Body of pancreas (tissue), 4 donors: ENCODE results near the gene PFKL.

Experiments
- POLR2A ChIP-seq, 3 donors: fragments of 450-650 bp; IDR thresholded peaks; one replicate each; pipeline ENCODE4 v1.6.1; 2016; ENCODE audit warnings: antibody characterized with exemption in 3 of 3, mild to moderate bottlenecking in 2 of 3
- TF ChIP-seq, protein P1 (sequence below), 7 experiments: fragments of 450-650 bp in 4 of 7; fragments of 200-600 bp in 3 of 7; sonication (generic) in 3 of 7; IDR thresholded peaks; one replicate each; pipeline ENCODE4 v1.5.1; 2016 to 2019; ENCODE audit warnings: antibody characterized with exemption in 7 of 7

DNA sequence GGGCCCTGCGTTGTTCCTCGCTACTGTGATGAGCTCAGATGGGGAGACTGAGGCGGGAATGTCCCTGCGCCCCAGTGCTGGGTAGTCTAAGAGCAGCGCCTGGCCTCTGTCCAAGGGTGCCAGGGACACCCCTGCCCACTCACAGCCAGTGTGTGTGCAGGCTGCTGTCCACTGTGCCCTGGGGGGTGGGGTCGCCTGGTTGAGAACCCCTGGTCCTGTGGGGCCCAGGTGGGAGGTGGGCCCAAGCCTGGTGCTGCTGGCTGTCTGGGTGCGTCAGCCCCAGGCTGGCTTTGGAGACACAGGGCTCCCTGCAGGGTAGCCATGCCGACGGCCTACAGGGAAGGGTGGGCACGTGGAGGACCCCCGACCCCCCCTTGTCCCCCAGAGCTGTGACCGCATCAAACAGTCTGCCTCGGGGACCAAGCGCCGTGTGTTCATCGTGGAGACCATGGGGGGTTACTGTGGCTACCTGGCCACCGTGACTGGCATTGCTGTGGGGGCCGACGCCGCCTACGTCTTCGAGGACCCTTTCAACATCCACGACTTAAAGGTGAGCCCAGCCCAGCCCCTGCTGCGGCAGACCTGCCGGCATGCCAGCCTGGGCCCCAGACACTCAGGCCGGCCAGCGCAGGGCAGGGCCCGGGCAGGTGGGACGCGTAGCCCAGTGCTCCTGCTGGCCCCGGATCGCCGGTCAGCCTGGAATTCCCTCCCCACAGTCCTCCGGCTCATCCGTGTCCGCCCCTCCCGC is 24.4 kb downstream of the PFKL start:
- TF ChIP-seq, protein P1, sequence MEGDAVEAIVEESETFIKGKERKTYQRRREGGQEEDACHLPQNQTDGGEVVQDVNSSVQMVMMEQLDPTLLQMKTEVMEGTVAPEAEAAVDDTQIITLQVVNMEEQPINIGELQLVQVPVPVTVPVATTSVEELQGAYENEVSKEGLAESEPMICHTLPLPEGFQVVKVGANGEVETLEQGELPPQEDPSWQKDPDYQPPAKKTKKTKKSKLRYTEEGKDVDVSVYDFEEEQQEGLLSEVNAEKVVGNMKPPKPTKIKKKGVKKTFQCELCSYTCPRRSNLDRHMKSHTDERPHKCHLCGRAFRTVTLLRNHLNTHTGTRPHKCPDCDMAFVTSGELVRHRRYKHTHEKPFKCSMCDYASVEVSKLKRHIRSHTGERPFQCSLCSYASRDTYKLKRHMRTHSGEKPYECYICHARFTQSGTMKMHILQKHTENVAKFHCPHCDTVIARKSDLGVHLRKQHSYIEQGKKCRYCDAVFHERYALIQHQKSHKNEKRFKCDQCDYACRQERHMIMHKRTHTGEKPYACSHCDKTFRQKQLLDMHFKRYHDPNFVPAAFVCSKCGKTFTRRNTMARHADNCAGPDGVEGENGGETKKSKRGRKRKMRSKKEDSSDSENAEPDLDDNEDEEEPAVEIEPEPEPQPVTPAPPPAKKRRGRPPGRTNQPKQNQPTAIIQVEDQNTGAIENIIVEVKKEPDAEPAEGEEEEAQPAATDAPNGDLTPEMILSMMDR (IDR thresholded peaks at IDR 0.05), result no peak
- no peak for TF ChIP-seq POLR2A (IDR thresholded peaks at IDR 0.05)
